ENCODE results near the gene VPS51.
"Not testable (repeated sequence)": the region's sequence is repeated elsewhere in the genome, so short reads cannot be mapped to it uniquely, and the experiment has no call there.

The VPS51 gene

DNA sequence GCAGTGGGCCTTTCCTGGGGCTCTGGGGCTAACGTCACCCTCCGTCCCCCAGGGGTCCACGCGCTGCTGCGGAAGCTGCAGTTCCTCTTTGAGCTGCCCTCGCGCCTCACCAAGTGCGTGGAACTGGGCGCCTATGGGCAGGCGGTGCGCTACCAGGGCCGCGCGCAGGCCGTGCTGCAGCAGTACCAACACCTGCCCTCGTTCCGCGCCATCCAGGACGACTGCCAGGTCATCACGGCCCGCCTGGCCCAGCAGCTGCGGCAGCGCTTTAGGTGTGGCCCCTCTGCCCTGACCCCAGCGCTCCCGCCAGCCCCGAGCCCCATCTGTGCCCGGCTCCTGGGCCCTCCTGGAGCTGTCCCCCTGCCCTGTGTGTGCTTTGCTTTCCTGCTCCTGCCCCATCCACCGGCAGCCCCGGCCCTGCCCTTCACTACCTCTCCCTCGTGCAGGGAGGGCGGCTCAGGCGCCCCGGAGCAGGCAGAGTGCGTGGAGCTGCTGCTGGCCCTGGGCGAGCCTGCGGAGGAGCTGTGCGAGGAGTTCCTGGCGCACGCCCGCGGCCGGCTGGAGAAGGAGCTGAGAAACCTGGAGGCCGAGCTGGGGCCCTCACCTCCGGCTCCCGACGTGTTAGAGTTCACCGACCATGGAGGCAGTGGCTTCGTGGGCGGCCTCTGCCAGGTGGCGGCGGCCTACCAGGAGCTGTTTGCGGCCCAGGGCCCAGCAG is 11.9 kb downstream of the VPS51 start:
- DNase-seq (ENCODE audit: low read depth), result no peak

DNA sequence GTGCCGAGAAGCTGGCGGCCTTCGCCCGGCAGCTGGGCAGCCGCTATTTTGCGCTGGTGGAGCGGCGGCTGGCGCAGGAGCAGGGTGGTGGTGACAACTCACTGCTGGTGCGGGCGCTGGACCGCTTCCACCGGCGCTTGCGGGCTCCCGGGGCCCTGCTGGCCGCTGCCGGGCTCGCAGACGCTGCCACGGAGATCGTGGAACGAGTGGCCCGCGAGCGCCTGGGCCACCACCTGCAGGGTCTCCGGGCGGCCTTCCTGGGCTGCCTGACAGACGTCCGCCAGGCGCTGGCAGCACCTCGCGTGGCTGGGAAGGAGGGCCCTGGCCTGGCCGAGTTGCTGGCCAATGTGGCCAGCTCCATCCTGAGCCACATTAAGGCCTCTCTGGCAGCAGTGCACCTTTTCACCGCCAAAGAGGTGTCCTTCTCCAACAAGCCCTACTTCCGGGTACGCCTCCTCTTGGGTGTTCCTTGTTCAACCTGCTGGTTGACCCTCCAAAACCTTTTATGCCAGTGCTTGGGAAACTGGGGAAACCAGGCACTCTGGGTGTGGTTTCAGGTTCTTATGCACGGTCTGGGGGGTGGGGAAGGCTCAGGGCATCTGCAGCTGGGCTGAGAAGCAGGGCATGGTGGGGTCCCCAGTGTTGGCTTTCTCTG is 12.6 kb downstream of the VPS51 start:
- DNase-seq (ENCODE audit: low read depth), result no peak

DNA sequence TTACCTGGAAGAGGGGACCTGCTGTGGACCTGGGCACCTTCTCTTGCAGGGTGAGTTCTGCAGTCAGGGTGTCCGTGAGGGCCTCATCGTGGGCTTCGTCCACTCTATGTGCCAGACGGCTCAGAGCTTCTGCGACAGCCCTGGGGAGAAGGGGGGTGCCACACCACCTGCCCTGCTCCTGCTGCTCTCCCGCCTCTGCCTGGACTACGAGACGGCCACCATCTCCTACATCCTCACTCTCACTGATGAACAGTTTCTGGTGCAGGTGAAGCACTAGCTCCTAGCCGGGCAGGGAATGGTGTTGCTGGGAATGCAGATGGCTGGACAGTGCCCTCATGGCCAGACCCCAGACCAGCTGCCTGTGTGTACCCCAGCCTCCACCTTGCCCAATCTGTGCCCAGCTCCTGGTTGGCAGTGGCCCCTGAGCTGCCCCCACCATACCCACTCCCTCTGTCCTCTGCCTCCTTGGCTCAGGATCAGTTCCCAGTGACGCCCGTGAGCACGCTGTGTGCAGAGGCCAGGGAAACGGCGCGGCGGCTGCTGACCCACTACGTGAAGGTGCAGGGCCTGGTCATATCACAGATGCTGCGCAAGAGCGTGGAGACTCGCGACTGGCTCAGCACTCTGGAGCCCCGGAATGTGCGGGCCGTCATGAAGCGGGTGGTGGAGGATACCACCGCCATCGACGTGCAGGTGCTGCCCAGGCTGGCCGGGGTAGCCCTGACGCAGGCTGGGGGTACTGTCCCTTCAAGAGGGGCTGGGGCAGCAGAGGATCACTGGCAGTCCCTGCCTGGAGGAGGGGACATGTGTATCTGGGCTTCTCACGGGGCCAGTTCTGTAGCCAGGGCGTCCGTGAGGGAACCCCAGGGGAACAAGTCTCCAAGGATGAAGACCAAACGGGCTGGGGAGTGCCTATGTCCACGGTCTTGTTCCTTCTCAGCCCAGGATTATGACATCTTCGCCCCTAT is 13.5 kb downstream of the VPS51 start:
- DNase-seq (ENCODE audit: low read depth), result no peak

DNA sequence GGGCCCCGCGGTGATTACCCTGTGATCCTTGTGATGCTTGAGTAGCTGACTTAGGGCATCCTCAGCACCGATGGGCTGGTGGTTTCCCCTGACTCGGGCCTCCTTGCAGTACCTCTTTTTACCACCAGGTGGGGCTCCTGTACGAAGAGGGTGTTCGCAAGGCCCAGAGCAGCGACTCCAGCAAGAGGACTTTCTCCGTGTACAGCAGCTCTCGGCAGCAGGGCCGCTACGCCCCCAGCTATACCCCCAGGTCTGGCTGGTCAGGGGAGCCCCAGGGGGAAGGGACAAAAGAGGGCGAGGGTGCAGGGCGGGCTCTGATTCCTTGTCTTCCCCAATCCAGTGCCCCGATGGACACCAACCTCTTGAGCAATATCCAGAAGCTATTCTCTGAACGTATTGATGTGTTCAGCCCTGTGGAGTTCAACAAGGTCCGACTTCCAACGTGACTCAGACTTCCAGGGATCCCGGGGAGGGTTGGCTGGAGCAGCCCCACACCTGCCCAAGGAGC is 14.4 kb downstream of the VPS51 start:
- DNase-seq (ENCODE audit: low read depth), result peak; percentile 91

DNA sequence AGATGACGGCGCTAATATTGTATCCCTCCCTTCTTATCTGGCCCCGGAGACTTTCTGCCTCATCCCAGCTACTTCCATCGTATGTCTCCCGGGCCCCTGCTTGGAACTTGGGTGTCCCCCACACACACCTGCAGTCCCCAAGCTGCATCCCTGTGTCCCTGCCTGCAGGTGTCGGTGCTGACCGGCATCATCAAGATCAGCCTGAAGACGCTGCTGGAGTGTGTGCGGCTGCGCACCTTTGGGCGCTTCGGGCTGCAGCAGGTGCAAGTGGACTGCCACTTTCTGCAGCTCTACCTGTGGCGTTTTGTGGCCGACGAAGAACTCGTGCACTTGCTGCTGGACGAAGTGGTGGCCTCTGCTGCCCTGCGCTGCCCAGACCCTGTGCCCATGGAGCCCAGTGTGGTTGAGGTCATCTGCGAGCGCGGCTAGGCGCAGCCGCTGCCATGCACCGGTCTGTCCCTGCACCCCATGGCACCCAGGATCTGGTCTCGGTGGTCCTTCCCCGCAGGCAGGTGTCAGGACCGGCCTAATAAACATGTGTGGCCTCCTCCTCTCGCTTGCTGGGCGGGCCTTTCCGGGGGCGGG is 15.2 kb downstream of the VPS51 start:
- DNase-seq (ENCODE audit: low read depth), result no peak

DNA sequence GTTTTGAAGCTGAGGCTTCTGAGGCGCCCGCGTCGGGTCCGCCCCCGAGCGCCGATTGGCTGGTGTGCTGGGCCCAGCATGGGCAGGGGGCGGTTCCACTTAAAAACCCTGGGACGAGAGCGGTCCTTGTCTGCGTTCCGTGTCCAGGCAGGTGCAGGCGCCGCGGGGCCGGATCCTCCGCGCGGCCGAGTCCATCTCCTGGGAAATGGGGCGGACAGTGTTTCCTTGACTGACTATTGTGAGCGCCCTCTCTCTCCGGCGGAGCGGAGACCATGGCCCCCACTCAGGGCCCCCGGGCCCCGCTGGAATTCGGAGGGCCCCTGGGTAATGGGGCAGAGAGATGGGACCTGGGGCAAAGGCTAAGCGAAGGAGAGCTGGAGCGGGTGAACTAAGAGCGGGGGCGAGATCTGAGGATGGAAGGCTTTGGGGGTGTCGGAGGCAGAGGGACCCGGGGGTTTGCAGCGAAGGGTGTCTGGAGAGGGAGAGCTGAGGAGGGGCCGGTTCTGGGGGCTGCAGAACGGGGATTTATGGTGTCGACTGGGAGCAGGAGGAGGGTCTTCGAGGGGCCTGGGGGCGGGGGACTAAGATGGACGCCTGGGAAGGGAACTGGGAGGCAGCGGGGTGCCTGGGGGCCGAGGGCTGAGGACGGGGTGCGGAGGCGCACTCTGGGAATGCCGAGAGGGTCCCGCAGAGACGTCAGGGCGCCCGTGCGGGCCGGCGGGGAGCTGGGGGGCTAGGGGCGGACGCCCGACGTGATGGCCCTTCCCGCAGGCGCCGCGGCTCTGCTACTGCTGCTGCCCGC is 15.9 kb downstream of the VPS51 start, which contains the start of gene TM7SF2:
TM7SF2 (plus strand) TSS at position 129 of the 802 bp plus-strand sequence; CDS start at position 273, 144 bp downstream.
- DNase-seq (ENCODE audit: low read depth), result peak; percentile 92

DNA sequence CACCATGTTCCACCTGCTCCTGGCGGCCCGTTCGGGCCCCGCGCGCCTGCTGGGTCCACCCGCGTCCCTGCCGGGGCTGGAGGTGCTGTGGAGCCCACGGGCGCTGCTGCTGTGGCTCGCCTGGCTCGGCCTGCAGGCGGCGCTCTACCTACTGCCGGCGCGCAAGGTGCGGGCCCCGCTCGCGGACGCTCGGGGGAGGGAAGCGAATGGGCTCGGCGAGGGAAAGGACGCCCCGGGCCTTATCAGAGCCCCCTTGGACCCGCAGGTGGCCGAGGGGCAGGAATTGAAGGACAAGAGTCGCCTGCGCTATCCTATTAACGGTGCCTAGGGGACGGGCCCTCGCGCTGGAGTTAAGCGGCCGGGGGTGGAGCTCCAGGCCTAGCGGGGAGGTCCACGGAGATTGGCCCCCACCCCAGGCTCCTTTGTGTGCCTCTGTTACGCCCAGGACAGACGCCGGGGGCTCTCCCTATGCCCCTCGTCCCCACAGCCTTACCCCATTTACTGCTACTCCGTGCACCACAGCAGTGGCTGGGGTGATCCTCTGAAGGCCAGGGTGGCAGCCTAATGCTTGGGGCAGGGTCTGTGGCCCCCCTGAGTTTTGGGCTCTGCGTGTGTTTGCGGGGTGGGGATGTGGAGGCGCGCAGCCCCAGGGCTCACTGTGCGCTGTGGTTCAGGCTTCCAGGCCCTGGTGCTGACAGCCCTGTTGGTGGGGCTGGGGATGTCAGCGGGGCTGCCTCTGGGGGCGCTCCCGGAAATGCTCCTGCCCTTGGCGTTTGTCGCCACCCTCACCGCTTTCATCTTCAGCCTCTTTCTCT is 16.7 kb downstream of the VPS51 start:
- peak; percentile 67 for DNase-seq (ENCODE audit: low read depth)

DNA sequence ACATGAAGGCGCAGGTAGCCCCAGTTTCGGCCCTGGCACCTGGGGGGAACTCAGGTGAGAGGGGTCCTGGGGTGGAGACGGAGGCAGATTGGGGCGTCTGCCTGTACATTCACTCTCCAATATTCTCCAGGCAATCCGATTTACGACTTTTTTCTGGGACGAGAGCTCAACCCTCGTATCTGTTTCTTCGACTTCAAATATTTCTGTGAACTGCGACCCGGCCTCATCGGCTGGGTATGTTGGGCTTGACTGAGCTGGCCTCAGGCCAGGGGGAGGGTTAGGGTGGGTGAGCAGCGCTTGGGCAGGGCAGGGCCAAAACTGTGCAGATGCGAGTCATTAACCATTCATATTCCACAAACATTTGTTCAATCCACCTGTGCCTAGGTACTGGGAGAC is 17.3 kb downstream of the VPS51 start:
- no peak for DNase-seq (ENCODE audit: low read depth)

DNA sequence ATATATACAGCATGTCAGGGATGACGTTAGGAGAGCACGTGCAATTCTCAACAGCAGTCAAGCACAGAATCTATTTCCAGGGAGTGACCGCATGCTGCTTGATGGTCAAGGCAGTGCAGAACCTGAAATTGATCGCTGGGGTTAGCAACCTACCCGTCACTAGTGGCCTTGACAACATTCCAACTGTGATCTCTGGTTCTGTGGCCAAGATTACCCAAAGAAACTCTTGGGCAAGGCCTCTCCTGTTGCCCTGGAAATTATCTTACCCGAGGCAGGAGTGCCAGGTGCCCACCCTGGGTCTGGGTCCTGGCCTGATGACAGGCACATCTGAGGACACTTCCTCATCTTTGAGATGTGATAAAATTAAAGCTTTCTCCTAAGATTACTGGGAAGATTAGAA is 17.8 kb downstream of the VPS51 start:
- DNase-seq (ENCODE audit: low read depth), result no peak

DNA sequence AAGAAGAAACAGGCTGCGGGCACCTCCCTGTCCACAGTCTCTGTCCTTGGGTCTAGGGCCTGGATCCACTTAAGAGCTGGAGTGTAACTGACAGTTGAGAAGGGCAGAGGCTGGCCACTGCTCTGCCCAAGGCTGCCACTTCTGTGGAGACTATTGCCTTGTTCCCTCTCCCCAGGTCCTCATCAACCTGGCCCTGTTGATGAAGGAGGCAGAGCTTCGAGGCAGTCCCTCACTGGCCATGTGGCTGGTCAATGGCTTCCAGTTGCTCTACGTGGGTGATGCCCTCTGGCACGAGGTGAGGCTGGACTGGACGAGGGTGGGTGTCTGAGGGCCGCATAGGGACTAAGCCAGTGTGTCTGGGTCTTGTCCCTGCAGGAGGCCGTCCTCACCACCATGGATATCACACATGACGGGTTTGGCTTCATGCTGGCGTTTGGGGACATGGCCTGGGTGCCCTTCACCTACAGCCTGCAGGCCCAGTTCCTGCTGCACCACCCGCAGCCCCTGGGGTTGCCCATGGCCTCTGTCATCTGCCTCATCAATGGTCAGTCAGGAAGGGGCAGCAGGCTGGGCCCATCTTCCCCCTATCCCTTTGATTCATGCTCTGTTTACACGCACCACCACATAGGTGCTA is 18.6 kb downstream of the VPS51 start:
- DNase-seq (ENCODE audit: low read depth), result no peak

DNA sequence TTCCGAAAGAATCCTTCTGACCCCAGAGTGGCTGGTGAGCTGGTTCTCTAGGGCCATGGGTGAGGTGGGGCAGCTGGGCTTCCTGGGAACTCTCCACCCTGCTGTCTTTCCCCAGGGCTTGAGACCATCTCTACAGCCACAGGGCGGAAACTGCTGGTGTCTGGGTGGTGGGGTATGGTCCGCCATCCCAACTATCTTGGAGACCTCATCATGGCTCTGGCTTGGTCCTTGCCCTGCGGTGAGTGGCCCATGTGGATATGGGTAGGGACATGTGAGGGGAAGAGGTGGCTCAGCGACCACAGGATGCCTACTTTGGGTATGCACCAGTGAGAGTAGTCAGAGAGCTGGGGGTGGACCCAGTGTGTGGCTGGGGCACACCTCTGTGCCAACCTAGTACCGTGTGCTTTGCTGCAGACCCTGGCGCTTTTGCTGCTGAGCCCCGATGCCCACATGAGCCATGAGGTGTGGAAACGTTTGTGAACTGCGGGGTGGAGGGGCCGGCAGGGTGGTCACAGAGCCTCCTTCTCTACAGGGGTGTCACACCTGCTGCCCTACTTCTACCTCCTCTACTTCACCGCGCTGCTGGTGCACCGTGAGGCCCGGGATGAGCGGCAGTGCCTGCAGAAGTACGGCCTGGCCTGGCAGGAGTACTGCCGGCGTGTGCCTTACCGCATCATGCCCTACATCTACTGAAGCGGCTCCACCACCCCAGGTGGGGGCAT is 19.5 kb downstream of the VPS51 start:
- DNase-seq (ENCODE audit: low read depth), result no peak

DNA sequence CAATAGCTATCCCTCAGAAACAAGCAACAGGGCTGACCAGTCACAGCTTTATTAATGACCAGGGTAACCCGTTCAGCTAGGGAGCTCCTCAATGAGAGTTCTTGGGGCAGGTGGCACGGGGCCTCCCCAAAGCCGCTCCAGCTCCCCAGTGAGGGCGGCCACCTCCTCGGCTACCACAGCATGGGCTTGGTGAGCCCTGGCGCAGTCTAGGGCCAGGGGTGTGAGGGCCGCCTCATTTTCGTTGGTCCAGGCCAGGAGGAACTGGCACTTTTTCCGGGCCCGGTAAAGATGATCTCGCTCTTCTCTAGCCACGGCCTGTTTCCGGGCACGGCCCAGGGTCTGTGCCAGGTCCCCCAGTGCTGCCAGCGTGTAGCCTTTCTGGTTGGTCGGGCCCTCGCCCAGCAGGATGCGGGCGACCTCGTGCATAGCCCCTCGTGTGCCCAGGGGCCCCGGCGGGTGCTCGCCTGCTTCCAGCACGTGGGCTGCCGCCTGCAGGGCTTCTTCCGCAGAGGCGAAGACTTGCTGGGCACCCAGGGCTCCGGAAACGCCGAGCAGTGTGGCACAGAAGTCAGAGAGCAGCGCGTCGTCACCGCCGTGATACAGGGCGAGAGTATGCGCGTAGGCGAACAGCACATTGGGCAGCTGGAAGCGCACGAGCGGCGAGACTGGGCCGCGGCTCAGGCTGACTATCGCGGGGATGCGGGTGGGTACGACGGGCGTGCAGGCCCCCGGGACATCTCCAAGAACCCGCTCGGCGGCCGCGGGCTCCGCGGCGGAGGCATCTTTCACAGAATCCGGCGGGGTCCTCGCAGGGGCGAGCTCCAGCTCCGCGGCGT is 20.6 kb downstream of the VPS51 start:
- peak; percentile 46 for DNase-seq (ENCODE audit: low read depth)

DNA sequence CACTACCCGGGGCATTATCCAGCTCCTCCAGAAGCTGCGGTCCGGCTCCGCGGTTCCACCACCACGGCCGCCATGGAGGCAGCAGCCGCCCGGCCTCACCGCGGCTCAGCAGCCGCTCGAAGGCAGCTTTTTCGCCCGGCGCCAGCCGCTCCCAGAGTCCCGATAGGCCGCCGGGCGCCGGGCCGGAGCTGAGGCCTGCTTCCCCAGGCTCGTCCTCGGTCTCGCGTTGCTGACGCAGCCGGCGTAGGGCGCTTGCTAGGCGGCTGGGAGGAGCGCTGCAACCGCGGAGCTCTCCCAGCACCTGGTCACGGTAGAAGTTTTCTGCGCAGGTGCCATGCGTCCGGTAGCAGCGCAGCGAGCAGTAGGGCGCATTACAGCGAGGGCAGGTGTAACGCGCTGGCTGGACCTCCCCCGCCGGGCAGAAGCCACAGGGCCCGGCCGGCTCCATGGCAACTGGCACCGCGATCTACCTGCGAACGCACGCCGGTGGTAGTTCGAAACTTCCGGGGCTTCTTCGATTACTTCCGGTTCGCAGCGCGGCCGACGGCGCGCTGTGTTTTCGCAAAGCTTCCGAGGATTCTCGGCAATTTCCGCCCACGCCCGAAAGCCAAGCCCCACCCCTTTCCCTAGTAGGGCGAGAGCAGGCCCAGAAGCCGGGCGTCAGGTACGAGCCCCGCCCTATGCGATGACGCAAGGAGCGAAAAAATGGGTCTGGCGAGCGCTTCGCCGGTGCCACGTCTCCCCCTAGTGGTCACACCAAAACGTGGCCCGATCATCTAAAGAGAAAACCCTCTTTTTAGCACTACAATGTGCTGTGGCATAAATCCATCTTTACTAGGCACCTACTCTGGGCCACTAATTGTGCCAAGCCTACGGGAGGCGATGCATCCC is 21.4 kb downstream of the VPS51 start, which contains the start of gene ZNHIT2:
ZNHIT2 (minus strand) TSS at position 496 of the 891 bp plus-strand sequence; CDS start at position 448, 48 bp downstream.
- DNase-seq (ENCODE audit: low read depth), result peak; percentile 100

DNA sequence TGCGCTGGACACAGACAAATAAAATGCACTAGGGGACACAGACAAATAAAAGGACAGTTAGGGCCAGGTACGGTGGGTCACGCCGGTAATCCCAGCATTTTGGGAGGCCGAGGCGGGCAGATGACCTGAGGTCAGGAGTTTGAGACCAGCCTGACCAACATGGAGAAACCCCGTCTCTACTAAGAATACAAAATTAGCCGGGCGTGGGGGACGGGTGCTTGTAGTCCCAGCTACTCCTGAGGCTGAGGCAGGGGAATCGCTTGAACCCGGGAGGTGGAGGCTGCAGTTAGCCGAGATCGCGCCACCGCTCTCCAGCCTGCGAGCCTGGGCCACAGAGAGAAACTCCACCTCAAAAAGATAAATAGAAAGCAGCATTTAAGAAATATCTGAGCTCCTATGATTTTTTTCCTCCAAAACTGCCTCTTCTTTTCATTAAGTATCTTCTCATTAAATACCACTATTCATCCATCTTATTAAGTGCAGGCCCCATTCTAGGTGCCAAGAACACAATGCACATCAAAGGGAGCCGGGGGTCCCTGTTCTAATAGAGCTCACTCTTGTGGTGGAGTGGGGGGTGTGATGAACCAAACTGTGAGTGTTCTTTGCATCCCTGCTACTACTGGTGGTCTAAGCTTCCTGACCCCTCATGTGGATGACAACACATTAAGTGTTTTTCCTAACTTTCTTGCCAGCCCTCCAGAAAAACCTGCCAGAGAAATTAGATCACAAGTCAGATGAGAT is 22.3 kb downstream of the VPS51 start:
- DNase-seq (ENCODE audit: low read depth), result no peak

DNA sequence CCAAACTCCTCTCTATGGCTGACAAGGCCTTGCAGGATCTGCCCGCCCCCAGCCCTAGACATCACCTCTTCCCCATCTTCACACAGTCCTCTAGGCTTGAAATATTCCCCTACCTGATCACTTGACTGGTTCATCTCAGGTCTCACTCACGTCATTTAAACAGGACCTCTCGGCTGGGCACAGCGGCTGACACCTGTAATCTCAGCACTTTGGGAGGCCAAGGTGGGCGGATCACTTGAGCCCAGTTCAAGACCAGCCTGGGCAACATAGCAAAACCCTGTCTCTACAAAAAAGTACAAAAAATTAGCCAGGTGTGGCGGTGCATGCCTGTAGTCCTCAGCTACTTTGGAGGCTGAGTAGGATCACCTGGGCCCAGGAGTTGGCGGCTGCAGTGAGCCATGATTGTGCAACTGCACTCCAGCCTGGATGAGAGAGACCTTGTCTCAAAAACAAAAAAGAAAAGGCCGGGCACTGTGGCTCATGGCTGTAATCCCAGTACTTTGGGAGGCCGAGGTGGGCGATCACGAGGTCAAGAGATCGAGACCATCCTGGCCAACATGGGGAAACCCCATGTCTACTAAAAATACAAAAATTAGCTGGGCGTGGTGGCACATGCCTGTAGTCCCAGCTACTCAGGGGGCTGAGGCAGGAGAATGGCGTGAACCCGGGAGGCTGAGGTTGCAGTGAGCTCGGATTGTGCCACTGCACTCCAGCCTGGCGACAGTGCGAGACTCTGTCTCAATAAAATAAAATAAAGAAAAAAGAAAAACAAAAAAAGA is 23.1 kb downstream of the VPS51 start:
- not testable (repeated sequence) for DNase-seq (ENCODE audit: low read depth)

DNA sequence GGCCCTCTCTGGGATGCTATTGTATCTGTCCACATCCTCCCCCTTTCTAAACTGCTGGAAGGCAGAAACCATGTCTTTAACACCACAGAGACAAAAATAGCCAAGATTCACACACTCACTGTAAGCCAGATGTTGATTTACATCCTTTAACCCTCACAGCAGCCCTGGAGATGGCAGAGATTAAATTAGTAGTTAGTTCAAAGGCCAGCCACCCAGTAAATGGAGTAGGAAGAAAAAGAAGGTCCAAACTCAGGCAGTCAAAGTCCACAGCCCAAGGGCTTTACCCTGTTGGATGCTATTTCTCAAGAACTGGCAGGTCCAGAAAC is 23.6 kb downstream of the VPS51 start:
- DNase-seq (ENCODE audit: low read depth), result no peak

Data from activated T-helper 9 cell treated with anti-CD3 and anti-CD28 coated beads, Interleukin-2, amount 50 U/mL, for 16 hours (primary cell).